CD1c-positive myeloid dendritic cell (primary cell): ENCODE measurements around the gene CBR1.

Experiments
- DNase-seq: peaks from one replicate; pipeline ENCODE4 v3.0.0-alpha.2; 2016; ENCODE audit errors: extremely low spot score

Gene CBR1

DNA sequence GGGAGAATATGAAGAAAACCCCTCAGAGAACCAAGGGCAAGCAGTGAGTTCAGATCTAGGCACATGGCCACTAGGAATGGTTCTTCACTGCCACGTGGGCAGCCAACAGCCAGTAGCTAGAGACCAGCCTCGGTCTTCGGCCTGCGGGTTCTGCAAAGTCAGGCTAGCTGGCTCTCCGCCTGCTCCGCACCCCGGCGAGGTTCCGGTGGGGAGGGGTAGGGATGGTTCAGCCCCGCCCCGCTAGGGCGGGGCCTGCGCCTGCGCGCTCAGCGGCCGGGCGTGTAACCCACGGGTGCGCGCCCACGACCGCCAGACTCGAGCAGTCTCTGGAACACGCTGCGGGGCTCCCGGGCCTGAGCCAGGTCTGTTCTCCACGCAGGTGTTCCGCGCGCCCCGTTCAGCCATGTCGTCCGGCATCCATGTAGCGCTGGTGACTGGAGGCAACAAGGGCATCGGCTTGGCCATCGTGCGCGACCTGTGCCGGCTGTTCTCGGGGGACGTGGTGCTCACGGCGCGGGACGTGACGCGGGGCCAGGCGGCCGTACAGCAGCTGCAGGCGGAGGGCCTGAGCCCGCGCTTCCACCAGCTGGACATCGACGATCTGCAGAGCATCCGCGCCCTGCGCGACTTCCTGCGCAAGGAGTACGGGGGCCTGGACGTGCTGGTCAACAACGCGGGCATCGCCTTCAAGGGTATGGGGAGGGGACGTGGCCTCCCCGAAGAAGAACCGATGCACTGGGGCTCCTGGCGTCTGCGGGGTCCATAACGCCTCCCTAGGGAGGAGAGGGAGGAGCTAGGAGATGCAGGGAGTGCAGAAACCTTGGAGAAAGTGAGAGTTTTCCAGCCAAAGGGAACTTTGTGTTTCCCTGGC lies at the start of gene CBR1:
CBR1 (plus strand) TSS at position 312 of the 871 bp plus-strand sequence; CDS start at position 404, 92 bp downstream.
- peak; percentile 96 for DNase-seq

GRCh38 chr21:36021251-36021837 lies 48.5 kb upstream of the CBR1 start:
- DNase-seq, result no peak

GRCh38 chr21:36022427-36023091 lies 47.3 kb upstream of the CBR1 start:
- DNase-seq, result no peak

GRCh38 chr21:36023092-36023480 lies 46.7 kb upstream of the CBR1 start:
- no peak for DNase-seq

GRCh38 chr21:36024782-36025181 lies 45.0 kb upstream of the CBR1 start:
- DNase-seq, result no peak

- no peak for DNase-seq
Observed at GRCh38 chr21:36027347-36027746, 42.5 kb upstream of the CBR1 start.

DNA sequence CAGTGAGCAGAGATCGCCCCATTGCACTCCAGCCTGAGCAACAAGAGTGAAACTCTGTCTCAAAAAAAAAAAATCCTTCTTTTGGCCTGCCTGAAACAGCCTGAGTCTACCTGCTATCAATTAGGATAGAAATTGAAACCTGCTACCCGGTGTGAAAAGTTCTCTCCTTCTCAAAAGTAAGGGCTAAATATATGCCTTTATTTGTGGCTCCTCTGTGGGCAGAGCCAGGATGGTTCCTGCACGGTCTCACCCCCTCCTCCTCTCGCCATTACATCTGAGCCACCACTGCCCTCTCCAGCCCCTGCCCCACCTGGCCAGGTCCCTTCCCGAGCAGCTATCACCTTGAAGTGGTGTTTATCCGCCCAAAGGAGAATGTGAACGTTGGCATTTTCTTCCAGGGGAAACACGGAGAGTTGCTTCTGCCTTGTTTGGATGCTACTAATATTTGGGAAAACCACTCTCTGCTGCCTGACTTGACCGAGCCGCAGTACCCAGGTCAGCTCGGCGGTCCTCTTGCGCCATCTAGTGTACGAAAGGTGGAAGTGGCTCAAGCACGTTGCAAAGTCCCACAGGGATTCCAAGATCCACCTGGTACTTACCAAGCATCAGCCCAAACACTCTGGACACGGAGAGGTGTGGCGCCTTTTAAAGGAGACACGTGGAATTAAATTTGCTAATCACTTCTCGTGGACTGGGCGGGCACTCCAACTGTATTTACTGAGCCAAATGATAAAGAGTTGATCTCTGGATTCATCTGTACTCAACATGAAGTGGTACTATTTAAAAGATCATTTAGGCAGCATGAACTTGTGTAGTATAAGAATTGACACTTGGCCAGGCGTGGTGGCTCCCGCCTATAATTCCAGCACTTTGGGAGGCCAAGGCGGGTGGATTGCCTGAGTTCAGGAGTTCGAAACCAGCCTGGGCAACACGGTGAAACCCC lies 41.4 kb upstream of the CBR1 start:
- peak; percentile 73 for DNase-seq

- DNase-seq, result no peak
Observed at GRCh38 chr21:36029309-36029708, 40.5 kb upstream of the CBR1 start.

GRCh38 chr21:36030581-36031189 lies 39.1 kb upstream of the CBR1 start:
- DNase-seq, result no peak

DNA sequence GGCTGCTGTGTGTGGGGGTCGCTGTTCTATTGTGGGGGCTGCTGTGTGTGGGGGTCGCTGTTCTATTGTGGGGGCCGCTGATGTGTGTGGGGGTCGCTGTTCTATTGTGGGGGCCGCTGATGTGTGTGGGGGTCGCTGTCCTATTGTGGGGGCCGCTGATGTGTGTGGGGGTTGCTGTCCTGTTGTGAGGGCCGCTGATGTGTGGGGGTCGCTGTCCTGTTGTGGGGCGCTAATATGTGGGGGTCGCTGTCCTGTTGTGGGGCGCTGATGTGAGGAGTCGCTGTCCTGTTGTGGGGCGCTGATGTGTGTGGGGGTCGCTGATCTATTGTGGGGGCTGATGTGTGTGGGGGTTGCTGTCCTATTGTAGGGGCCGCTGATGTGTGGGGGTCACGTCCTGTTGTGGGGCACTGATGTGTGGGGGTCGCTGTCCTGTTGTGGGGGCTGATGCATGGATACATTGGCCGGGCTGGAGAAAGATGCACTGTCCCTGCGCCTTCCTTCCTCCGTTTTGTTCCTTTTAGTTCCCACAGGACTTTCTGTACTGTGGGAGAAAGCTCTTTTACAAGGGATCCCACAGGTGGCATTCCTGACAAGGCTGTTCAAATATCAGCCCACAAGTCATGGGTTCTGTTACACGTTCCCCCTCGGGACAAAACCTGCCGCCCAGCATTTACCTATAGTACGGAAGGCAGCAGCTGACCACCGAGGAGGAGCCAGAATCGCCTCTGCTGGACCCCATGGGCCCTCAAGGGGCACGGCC lies 37.0 kb upstream of the CBR1 start:
- no peak for DNase-seq

GRCh38 chr21:36034211-36034913 lies 35.5 kb upstream of the CBR1 start:
- DNase-seq, result no peak

DNA sequence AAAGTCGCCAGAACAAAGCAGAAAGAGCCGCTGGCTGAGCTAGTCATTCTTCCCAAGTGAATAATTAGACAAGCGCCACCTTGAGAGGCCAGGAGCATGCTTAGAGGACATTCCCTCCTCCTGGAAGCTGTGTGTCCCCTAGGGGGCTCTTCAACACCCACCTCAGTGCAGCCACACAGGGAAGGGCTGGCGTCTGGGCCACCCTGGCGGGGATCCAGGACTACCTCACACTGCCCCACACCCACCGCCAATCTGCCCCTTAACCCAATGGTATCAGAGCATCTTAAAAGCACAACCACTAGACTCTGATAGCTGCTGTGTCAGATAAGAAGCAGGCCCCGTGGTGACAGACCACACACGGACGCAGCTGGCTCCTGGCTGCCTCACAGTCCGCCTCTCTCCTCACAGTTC lies 34.4 kb upstream of the CBR1 start:
- DNase-seq, result no peak

DNA sequence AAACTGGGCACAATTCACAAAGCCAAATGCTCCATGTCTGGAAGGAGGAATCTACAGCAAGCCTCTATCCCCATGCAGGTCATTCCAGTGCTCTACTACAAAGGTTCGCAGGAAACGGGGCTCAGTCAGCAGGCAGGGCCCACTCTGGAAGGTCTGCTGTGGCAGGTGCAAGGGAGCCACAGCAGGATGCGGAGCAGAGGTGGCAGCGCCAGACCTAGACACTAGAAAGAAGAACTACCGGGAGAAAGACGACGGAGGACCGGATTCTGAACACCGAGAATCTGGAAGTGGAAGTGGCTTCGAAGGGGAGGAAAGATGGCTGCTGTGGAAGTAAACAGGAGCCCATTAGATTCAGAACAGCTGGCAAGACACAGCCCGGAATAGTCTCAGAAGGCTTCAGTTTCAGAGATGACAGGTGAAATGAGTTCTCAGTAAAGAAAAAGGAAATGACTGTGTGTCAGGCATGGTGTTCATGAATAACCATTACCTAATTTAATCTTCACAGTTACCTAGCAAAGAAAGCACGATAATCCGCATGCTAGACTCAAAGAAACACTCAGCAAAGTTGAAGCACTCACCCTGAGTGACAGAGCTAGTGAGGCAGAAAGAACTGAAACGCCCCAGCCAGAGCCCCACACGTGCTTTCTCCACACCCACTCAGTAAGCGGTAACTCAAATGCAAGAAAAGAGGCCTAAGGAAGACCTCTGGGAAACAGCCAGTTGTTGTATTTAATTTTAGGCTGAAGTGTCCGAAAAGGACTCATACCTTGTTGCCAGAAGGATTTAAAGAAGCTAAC lies 30.9 kb upstream of the CBR1 start:
- no peak for DNase-seq

GRCh38 chr21:36039861-36040260 lies 30.0 kb upstream of the CBR1 start:
- DNase-seq, result no peak

DNA sequence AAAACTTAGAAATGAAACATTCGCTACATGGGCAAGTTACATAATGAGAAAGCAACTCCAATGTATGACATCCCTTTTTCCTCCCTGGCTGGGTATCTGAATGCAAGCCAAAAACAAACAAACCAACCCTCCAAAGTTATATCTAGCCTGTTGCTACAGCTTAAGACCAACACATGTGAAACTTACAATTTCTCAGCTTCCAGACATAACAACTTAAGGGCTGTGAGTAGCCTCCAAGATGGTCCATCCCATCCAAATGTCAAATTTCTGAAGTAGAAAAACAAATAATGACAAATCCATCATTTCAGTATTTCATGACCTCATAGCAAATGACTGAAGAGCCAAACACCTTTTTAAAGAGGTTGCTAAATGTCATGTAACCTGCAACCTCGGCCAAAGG lies 29.4 kb upstream of the CBR1 start:
- no peak for DNase-seq

- DNase-seq, result no peak
Observed at GRCh38 chr21:36041910-36042309, 27.9 kb upstream of the CBR1 start.

DNA sequence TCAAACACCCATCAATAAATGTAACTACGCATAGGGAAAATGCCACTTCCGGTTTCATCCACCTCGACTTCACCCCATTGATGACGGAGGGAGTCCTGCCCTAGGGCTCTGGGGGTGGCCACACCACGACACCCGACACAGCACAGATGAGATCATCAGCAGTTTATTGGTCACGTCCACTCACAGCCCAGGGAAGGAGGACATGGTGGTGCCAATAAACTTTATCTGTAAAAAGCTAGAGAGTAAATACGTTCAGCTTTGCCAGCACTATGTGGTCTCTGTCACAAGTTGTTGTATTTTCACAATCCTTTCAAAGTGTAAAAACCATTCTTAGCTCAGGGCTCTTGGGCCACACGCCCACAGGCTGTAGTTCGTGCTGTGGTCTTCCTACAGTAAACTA lies 25.8 kb upstream of the CBR1 start:
- no peak for DNase-seq

- no peak for DNase-seq
Observed at GRCh38 chr21:36045993-36046392, 23.8 kb upstream of the CBR1 start.

DNA sequence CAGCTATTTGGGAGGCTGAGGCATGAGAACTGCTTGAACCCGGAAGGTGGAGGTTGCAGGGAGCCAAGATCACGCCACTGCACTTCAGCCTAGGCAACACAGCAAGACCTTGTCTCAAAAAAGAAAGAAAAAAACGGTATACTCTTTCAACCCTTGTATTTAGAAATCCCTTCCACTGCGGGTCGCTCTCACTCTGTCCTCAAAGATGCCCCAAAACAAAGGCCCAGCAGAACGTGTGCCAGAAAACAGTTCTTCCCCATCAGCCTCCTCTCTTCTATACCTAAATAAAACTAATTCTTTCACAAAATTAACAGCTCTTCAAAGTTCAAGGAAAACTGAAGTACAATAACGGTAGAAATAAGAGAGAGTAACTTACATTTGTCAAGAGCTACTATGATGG lies 22.7 kb upstream of the CBR1 start:
- DNase-seq, result no peak
